ENCODE results near the gene FILIP1. TPM values are rescaled to one million over a fixed set of nuclear protein-coding genes. Genes with fewer than 3 reads are reported as not detected.

FILIP1 gene
- total RNA-seq, 1 donor from 2014 or later = 2.0 TPM

DNA sequence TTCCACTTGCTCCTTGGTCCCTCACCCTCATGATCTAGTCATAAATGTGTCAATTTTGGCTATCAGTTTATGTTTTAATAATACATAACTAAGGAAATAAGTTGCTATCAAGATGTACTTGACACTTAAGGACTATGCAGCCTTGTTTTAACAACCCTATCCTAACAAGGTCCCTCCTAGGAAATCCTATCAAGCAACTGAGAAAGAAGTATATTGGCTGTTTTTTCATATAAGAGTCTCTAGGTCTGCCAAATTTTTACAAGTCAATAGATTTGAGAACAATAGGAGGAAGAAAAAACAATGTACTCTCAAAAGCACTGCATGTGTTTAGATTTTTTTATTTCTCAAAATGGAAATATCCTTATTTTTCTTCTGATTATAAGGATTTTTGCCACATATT lies 14.7 kb downstream of the FILIP1 start:
- H3K36me3 Mint-ChIP-seq (ENCODE audit: low read depth, unreplicated experiment) = no peaks in the 10 kb centered on the region
- TF ChIP-seq, protein P1, sequence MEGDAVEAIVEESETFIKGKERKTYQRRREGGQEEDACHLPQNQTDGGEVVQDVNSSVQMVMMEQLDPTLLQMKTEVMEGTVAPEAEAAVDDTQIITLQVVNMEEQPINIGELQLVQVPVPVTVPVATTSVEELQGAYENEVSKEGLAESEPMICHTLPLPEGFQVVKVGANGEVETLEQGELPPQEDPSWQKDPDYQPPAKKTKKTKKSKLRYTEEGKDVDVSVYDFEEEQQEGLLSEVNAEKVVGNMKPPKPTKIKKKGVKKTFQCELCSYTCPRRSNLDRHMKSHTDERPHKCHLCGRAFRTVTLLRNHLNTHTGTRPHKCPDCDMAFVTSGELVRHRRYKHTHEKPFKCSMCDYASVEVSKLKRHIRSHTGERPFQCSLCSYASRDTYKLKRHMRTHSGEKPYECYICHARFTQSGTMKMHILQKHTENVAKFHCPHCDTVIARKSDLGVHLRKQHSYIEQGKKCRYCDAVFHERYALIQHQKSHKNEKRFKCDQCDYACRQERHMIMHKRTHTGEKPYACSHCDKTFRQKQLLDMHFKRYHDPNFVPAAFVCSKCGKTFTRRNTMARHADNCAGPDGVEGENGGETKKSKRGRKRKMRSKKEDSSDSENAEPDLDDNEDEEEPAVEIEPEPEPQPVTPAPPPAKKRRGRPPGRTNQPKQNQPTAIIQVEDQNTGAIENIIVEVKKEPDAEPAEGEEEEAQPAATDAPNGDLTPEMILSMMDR (IDR thresholded peaks at IDR 0.05; ENCODE audit: insufficient read depth, low read depth, low read length) = no peak
- no peak for TF ChIP-seq EZH2 (IDR thresholded peaks at IDR 0.05; ENCODE audit: insufficient read depth, low read length)
- DNase-seq (ENCODE audit: low read depth) (no peak), FAIRE-seq (no peak)
- Histone ChIP-seq H3K9ac (ENCODE audit: low read length) (no peak overlapping the region), H3K27me3 (ENCODE audit: insufficient read depth, low read length) (no peaks in the 10 kb centered on the region), H2AFZ (ENCODE audit: low read depth, low read length) (no peak overlapping the region), H3K4me2 (ENCODE audit: low read length) (no peak overlapping the region), H3K36me3 (ENCODE audit: insufficient read depth, low read length) (no peaks in the 10 kb centered on the region), H3K27ac (ENCODE audit: low read depth, low read length) (no peak overlapping the region), H3K79me2 (ENCODE audit: insufficient read depth, low read length) (no peaks in the 10 kb centered on the region), H3K4me3 (ENCODE audit: insufficient read depth, low read depth, low read length) (no peak overlapping the region), H4K20me1 (ENCODE audit: insufficient read depth, low read length) (no peaks in the 10 kb centered on the region), H3K4me1 (ENCODE audit: insufficient read depth, low read length) (no peaks in the 10 kb centered on the region), H3K9me3 (ENCODE audit: insufficient read depth, low read depth, low read length) (no peaks in the 10 kb centered on the region)
- no peaks in the 10 kb centered on the region for H3K27me3 Mint-ChIP-seq (ENCODE audit: low read depth, unreplicated experiment)
- no peaks in the 10 kb centered on the region for H3K9me3 Mint-ChIP-seq (ENCODE audit: unreplicated experiment)
- H3K27ac Mint-ChIP-seq (ENCODE audit: unreplicated experiment) = no peak overlapping the region
- H3K4me1 Mint-ChIP-seq (ENCODE audit: low read depth, unreplicated experiment) = peaks cover 13% of the 10 kb centered on the region
- no peak overlapping the region for H3K4me3 Mint-ChIP-seq (ENCODE audit: unreplicated experiment)

DNA sequence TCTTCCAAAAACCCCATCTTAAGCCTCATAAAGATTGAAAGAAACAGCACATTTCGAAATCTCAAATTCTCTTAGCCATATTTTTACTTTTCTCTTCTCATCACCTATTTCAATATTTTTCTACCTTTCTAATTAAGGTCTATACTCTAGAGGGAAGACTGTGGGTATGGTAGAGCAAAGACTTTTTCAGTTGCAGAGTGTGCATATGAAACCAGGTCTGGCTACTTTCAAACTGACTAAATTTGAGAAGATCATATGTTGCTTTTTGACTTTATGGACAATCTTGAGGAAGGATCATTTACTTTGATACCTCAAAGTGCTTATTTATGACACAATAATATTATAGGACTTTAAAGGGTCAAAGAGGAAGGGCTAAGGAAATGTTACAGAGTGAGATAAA lies 20.7 kb downstream of the FILIP1 start:
- Mint-ChIP-seq H3K27me3 (ENCODE audit: low read depth, unreplicated experiment) (no peaks in the 10 kb centered on the region), H3K9me3 (ENCODE audit: unreplicated experiment) (no peaks in the 10 kb centered on the region), H3K4me3 (ENCODE audit: unreplicated experiment) (no peak overlapping the region), H3K36me3 (ENCODE audit: low read depth, unreplicated experiment) (no peaks in the 10 kb centered on the region), H3K27ac (ENCODE audit: unreplicated experiment) (no peak overlapping the region), H3K4me1 (ENCODE audit: low read depth, unreplicated experiment) (no peaks in the 10 kb centered on the region)
- TF ChIP-seq, protein P1 (IDR thresholded peaks at IDR 0.05; ENCODE audit: insufficient read depth, low read depth, low read length) = no peak
- TF ChIP-seq EZH2 (IDR thresholded peaks at IDR 0.05; ENCODE audit: insufficient read depth, low read length) = no peak
- Histone ChIP-seq H2AFZ (ENCODE audit: low read depth, low read length) (no peak overlapping the region), H3K36me3 (ENCODE audit: insufficient read depth, low read length) (no peaks in the 10 kb centered on the region), H3K79me2 (ENCODE audit: insufficient read depth, low read length) (no peaks in the 10 kb centered on the region), H3K9me3 (ENCODE audit: insufficient read depth, low read depth, low read length) (no peaks in the 10 kb centered on the region), H3K4me3 (ENCODE audit: insufficient read depth, low read depth, low read length) (no peak overlapping the region), H3K4me2 (ENCODE audit: low read length) (no peak overlapping the region), H3K4me1 (ENCODE audit: insufficient read depth, low read length) (no peaks in the 10 kb centered on the region), H4K20me1 (ENCODE audit: insufficient read depth, low read length) (no peaks in the 10 kb centered on the region), H3K27me3 (ENCODE audit: insufficient read depth, low read length) (no peaks in the 10 kb centered on the region), H3K27ac (ENCODE audit: low read depth, low read length) (no peak overlapping the region), H3K9ac (ENCODE audit: low read length) (no peak overlapping the region)
- no peak for DNase-seq (ENCODE audit: low read depth)
- no peak for FAIRE-seq

DNA sequence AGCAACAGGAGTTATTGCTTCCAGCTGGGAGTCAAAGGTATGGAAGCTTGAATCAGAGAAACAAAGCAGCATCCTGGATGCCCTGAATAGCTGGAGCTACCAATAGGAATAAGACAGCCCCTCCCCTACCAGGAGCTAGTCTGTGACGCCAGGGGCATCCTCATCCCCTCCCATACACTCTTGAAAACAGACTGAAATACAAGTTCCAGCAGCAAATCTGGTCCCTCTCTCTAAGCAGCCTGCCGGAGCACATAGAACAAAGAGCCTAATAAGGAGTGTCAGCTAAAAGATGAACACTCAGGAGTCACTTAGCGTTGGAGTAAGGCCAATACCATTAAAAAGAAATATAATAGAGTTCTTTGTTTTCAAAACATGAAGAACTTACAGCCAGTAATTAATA lies 25.6 kb downstream of the FILIP1 start:
- Histone ChIP-seq H3K9ac (ENCODE audit: low read length) (no peak overlapping the region), H3K27ac (ENCODE audit: low read depth, low read length) (no peak overlapping the region), H4K20me1 (ENCODE audit: insufficient read depth, low read length) (no peaks in the 10 kb centered on the region), H3K4me1 (ENCODE audit: insufficient read depth, low read length) (no peaks in the 10 kb centered on the region), H3K27me3 (ENCODE audit: insufficient read depth, low read length) (no peaks in the 10 kb centered on the region), H2AFZ (ENCODE audit: low read depth, low read length) (no peak overlapping the region), H3K4me2 (ENCODE audit: low read length) (no peak overlapping the region), H3K9me3 (ENCODE audit: insufficient read depth, low read depth, low read length) (no peaks in the 10 kb centered on the region), H3K79me2 (ENCODE audit: insufficient read depth, low read length) (no peaks in the 10 kb centered on the region), H3K4me3 (ENCODE audit: insufficient read depth, low read depth, low read length) (no peak overlapping the region), H3K36me3 (ENCODE audit: insufficient read depth, low read length) (no peaks in the 10 kb centered on the region)
- DNase-seq (ENCODE audit: low read depth) (no peak), FAIRE-seq (no peak)
- H3K4me3 Mint-ChIP-seq (ENCODE audit: unreplicated experiment) = no peak overlapping the region
- TF ChIP-seq, protein P1 (IDR thresholded peaks at IDR 0.05; ENCODE audit: insufficient read depth, low read depth, low read length) = no peak
- TF ChIP-seq EZH2 (IDR thresholded peaks at IDR 0.05; ENCODE audit: insufficient read depth, low read length) = no peak
- H3K9me3 Mint-ChIP-seq (ENCODE audit: unreplicated experiment) = no peaks in the 10 kb centered on the region
- H3K4me1 Mint-ChIP-seq (ENCODE audit: low read depth, unreplicated experiment) = no peaks in the 10 kb centered on the region
- no peaks in the 10 kb centered on the region for H3K27me3 Mint-ChIP-seq (ENCODE audit: low read depth, unreplicated experiment)
- H3K27ac Mint-ChIP-seq (ENCODE audit: unreplicated experiment) = no peak overlapping the region
- no peaks in the 10 kb centered on the region for H3K36me3 Mint-ChIP-seq (ENCODE audit: low read depth, unreplicated experiment)
